AG09319 (cell line): ENCODE results near the gene PCBP3.
"Not testable (repeated sequence)": the region's sequence is repeated elsewhere in the genome, so short reads cannot be mapped to it uniquely, and the experiment has no call there.

Experiments
- DNase-seq: peaks from one replicate; pipeline ENCODE4 v3.0.0-alpha.2; 2010; ENCODE audit warnings: low read depth; ENCODE audit errors: extremely low read depth
- CTCF ChIP-seq: IDR thresholded peaks from 2 replicates; pipeline ENCODE4 v1.5.1; 2011; ENCODE audit warnings: low read depth, mild to moderate bottlenecking, inconsistent platforms, low read length, moderate library complexity

Gene PCBP3

GRCh38 chr21:45848331-45848730, 204.8 kb downstream of the PCBP3 start:
- no peak for DNase-seq
- TF ChIP-seq CTCF: no peak

- DNase-seq: no peak
- TF ChIP-seq CTCF: no peak
These were observed 205.3 kb downstream of the PCBP3 start for GRCh38 chr21:45848805-45849204.

- DNase-seq: no peak
These were observed 206.1 kb downstream of the PCBP3 start for GRCh38 chr21:45849651-45850050.

GRCh38 chr21:45850181-45850580, 206.7 kb downstream of the PCBP3 start:
- no peak for TF ChIP-seq CTCF
- DNase-seq: no peak

More at GRCh38 chr21:45849651-45850050, 206.1 kb downstream of the PCBP3 start:
- TF ChIP-seq CTCF: no peak

- DNase-seq: not testable (repeated sequence)
These were observed 208.9 kb downstream of the PCBP3 start for GRCh38 chr21:45852386-45852785.

GRCh38 chr21:45852886-45853400, 209.4 kb downstream of the PCBP3 start:
- no peak for DNase-seq
- no peak for TF ChIP-seq CTCF

- DNase-seq: no peak
- TF ChIP-seq CTCF: no peak
These were observed 210.3 kb downstream of the PCBP3 start for GRCh38 chr21:45853703-45854342.

GRCh38 chr21:45854690-45855247, 211.2 kb downstream of the PCBP3 start:
- no peak for TF ChIP-seq CTCF
- no peak for DNase-seq
